ENCODE data around the gene PML. TPM values are rescaled to one million over a fixed set of nuclear protein-coding genes. Genes with fewer than 3 reads are reported as not detected.
"Not testable (repeated sequence)": the region's sequence is repeated elsewhere in the genome, so short reads cannot be mapped to it uniquely, and the experiment has no call there.

PML gene
- total RNA-seq, 2 donors from 2014 or later = 26.5 to 28.9 TPM

DNA sequence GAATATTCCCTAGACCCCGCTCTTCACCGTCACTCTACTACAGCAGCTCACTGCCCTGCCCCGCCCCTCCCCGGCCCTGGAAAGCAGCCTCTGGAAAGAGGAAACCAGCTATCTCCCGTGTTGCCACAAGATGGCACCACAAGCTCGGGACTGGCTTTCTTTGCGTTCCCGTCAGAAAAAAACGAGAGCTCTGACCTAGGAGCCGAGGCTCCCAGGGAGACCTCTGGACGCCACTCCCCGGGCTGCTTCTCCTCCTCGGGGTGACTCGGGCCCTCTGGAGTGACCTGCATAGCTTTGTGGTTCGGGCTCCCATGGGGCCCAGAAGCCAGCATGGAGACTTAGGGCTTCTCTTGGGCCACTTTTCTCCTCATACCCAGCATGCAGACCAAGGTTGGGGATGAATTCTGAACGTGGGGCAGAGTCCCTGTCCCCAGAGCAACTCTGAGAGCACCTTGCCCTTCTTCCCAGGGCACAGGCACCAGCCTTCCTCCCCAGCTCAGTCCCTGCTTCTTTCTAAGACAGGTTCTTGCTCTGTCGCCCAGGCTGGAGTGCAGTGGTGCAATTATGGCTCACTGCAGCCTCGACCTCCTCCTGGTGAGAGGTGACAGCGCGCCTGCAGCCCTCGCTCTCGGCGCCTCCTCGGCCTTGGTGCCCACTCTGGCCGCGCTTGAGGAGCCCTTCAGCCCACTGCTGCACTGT is 21.4 kb upstream of the PML start:
- H3K9me3 ChIP-seq (ENCODE audit: control insufficient read depth, low read length) = no peaks in the 10 kb centered on the region
- H3K27ac ChIP-seq (ENCODE audit: low read depth, low read length) = no peak overlapping the region
- H3K4me1 ChIP-seq (ENCODE audit: control insufficient read depth, insufficient read depth, low read length) = no peaks in the 10 kb centered on the region
- peaks cover 2% of the 10 kb centered on the region for H3K4me1 Mint-ChIP-seq
- peaks cover 4% of the 10 kb centered on the region for H3K27me3 ChIP-seq (ENCODE audit: control insufficient read depth, insufficient read depth, low read length, poor library complexity, severe bottlenecking)
- no peaks in the 10 kb centered on the region for H3K36me3 ChIP-seq (ENCODE audit: control insufficient read depth, insufficient read depth, low read length)
- peak overlapping the region; percentile 19 for H3K4me3 Mint-ChIP-seq
- TF ChIP-seq, protein P1, sequence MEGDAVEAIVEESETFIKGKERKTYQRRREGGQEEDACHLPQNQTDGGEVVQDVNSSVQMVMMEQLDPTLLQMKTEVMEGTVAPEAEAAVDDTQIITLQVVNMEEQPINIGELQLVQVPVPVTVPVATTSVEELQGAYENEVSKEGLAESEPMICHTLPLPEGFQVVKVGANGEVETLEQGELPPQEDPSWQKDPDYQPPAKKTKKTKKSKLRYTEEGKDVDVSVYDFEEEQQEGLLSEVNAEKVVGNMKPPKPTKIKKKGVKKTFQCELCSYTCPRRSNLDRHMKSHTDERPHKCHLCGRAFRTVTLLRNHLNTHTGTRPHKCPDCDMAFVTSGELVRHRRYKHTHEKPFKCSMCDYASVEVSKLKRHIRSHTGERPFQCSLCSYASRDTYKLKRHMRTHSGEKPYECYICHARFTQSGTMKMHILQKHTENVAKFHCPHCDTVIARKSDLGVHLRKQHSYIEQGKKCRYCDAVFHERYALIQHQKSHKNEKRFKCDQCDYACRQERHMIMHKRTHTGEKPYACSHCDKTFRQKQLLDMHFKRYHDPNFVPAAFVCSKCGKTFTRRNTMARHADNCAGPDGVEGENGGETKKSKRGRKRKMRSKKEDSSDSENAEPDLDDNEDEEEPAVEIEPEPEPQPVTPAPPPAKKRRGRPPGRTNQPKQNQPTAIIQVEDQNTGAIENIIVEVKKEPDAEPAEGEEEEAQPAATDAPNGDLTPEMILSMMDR (conservative IDR thresholded peaks at IDR 0.05) = peak; percentile 84
- peaks cover 4% of the 10 kb centered on the region for H3K9me3 Mint-ChIP-seq
- no peak overlapping the region for H3K9ac ChIP-seq (ENCODE audit: extremely low read depth, low read length, poor library complexity, severe bottlenecking)
- WGBS, 2 experiments (ENCODE audit: insufficient coverage in 1 of 2, insufficient read length in 1 of 2) = 41 to 56% methylated on average over 13 to 26 of the region's 26 CpGs
- H3K27me3 Mint-ChIP-seq (ENCODE audit: insufficient read depth) = peaks cover 23% of the 10 kb centered on the region
- no peaks in the 10 kb centered on the region for H3K36me3 Mint-ChIP-seq (ENCODE audit: low read depth)
- H3K4me3 ChIP-seq (ENCODE audit: low read length) = no peak overlapping the region
- no peak overlapping the region for H3K27ac Mint-ChIP-seq
- peak; percentile 96 for DNase-seq

DNA sequence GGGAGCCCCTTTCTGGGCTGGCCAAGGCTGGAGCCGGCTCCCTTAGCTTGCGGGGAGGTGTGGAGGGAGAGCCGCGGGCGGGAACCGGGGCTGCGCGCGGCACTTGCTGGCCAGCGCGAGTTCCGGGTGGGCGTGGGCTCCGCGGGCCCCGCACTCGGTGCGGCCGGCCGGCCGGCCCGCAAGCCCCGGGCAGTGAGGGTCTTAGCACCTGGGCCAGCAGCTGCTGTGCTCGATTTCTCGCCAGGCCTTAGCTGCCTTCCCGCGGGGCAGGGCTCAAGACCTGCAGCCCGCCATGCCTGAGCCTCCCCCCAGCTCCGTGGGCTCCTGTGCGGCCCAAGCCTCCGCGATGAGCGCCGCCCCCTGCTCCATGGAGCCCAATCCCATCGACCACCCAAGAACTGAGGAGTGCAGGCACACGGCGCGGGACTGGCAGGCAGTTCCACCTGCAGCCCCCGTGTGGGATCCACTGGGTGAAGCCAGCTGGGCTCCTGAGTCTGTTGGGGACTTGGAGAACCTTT is 20.8 kb upstream of the PML start:
- DNase-seq = peak; percentile 46
- H3K4me3 ChIP-seq (ENCODE audit: low read length); H3K4me3 Mint-ChIP-seq; H3K9me3 Mint-ChIP-seq; H3K4me1 Mint-ChIP-seq; H3K36me3 ChIP-seq (ENCODE audit: control insufficient read depth, insufficient read depth, low read length); H3K36me3 Mint-ChIP-seq (ENCODE audit: low read depth); H3K9me3 ChIP-seq (ENCODE audit: control insufficient read depth, low read length); H3K27me3 ChIP-seq (ENCODE audit: control insufficient read depth, insufficient read depth, low read length, poor library complexity, severe bottlenecking); H3K27ac Mint-ChIP-seq; H3K4me1 ChIP-seq (ENCODE audit: control insufficient read depth, insufficient read depth, low read length); H3K9ac ChIP-seq (ENCODE audit: extremely low read depth, low read length, poor library complexity, severe bottlenecking); H3K27ac ChIP-seq (ENCODE audit: low read depth, low read length): not testable (repeated sequence)
- peaks cover 23% of the 10 kb centered on the region for H3K27me3 Mint-ChIP-seq (ENCODE audit: insufficient read depth)
- 95 to 100% methylated on average over 9 to 39 of the region's 39 CpGs for WGBS, 2 experiments (ENCODE audit: insufficient coverage in 1 of 2, insufficient read length in 1 of 2)

DNA sequence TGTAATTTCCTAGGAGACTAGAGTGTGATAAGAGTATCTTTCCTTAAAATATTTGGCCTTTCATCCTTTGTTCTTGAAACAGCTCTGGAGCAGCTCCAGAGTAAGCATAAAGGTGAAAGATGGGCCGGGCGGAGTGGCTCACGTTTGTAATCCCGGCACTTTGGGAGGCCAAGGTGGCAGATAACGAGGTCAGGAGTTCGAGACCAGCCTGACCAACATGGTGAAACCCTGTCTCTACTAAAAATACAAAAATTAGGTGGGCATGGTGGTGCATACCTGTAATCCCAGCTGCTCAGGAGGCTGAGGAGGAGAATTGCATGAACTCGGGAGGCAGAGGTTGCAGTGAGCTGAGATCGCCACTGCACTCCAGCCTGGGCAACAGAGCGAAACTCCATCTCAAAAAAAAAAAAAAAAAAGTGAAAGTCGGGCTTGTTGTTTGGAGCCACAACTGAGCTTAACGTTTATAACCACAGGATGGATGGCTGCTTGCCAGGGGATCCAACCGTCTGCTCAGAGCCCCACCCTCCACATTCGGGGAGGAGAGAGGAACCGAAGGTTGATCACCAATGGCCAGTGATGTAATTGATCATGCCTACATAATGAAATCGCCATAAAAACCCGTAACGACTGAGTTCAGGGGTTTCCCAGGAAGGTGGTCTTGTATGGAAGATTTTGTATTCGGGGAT is 18.9 kb upstream of the PML start:
- peaks cover 23% of the 10 kb centered on the region for H3K27me3 Mint-ChIP-seq (ENCODE audit: insufficient read depth)
- not testable (repeated sequence) for H3K4me1 ChIP-seq (ENCODE audit: control insufficient read depth, insufficient read depth, low read length); H3K27me3 ChIP-seq (ENCODE audit: control insufficient read depth, insufficient read depth, low read length, poor library complexity, severe bottlenecking); H3K9me3 ChIP-seq (ENCODE audit: control insufficient read depth, low read length); H3K36me3 Mint-ChIP-seq (ENCODE audit: low read depth); H3K9ac ChIP-seq (ENCODE audit: extremely low read depth, low read length, poor library complexity, severe bottlenecking); H3K4me3 ChIP-seq (ENCODE audit: low read length); H3K36me3 ChIP-seq (ENCODE audit: control insufficient read depth, insufficient read depth, low read length); H3K4me3 Mint-ChIP-seq; H3K27ac ChIP-seq (ENCODE audit: low read depth, low read length); H3K9me3 Mint-ChIP-seq; H3K27ac Mint-ChIP-seq; H3K4me1 Mint-ChIP-seq
- 85 to 86% methylated on average over 12 to 18 of the region's 18 CpGs for WGBS, 2 experiments (ENCODE audit: insufficient coverage in 1 of 2, insufficient read length in 1 of 2)
- DNase-seq = peak; percentile 13

DNA sequence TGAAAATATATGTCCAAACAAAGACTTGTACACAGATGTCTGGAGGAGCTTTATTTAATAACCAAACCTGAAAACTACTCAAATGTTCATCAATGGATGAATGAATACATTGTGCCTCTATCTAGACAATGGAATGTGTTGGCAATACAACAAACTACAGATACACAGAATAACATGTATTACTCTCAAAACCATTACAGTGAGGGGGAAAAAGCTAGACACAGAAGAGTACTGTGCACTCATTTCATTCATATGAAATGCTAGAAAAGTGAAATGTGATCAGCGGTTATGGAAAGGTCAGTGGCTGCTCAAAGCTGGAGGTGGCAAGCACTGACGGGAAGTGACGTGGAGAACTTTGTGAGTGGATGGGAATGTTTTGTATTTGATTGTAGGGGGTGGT is 15.6 kb upstream of the PML start:
- no peak overlapping the region for H3K27ac ChIP-seq (ENCODE audit: low read depth, low read length)
- Mint-ChIP-seq H3K9me3 (peaks cover 4% of the 10 kb centered on the region), H3K36me3 (ENCODE audit: low read depth) (no peaks in the 10 kb centered on the region), H3K27ac (no peak overlapping the region), H3K27me3 (ENCODE audit: insufficient read depth) (peaks cover 15% of the 10 kb centered on the region), H3K4me3 (no peak overlapping the region), H3K4me1 (no peaks in the 10 kb centered on the region)
- H3K9me3 ChIP-seq (ENCODE audit: control insufficient read depth, low read length) = no peaks in the 10 kb centered on the region
- no peaks in the 10 kb centered on the region for H3K36me3 ChIP-seq (ENCODE audit: control insufficient read depth, insufficient read depth, low read length)
- H3K4me3 ChIP-seq (ENCODE audit: low read length) = no peak overlapping the region
- 95 to 100% methylated on average over 1 to 3 of the region's 3 CpGs for WGBS, 2 experiments (ENCODE audit: insufficient coverage in 1 of 2, insufficient read length in 1 of 2)
- H3K27me3 ChIP-seq (ENCODE audit: control insufficient read depth, insufficient read depth, low read length, poor library complexity, severe bottlenecking) = peaks cover 10% of the 10 kb centered on the region
- DNase-seq = no peak
- H3K4me1 ChIP-seq (ENCODE audit: control insufficient read depth, insufficient read depth, low read length) = no peaks in the 10 kb centered on the region
- no peak overlapping the region for H3K9ac ChIP-seq (ENCODE audit: extremely low read depth, low read length, poor library complexity, severe bottlenecking)
- TF ChIP-seq, protein P1 (conservative IDR thresholded peaks at IDR 0.05) = no peak
